WTC11 (cell line): ENCODE results near the gene HSD17B14. TPM values are rescaled to one million over a fixed set of nuclear protein-coding genes. Genes with fewer than 3 reads are reported as not detected.

Experiments used
- ATAC-seq: fragments of 200-7000 bp; cut with Tn5 transposase; 2 replicates; pipeline ENCODE4 v1.10.0; 2021; ENCODE audit warnings: mild to moderate bottlenecking, moderate library complexity
- CTCF ChIA-PET: fragments of 300-600 bp; sonication (Branson Sonifier 250); formaldehyde crosslinking; loops from one replicate; lab custom pipeline; 2021; ENCODE audit warnings: antibody characterized with exemption; lab: Charles Lee
- POLR2A ChIA-PET: fragments of 350-600 bp; sonication (Branson Sonifier 250); formaldehyde crosslinking; loops from one replicate; lab custom pipeline; 2021; ENCODE audit warnings: antibody characterized with exemption; lab: Charles Lee
- DNase-seq: peaks from one replicate; pipeline ENCODE4 v3.0.0; 2021; ENCODE audit warnings: low spot score
- H3K27ac Mint-ChIP-seq: 2 replicates; pipeline ENCODE4 v1.8.0; 2021; ENCODE audit warnings: mixed read lengths
- H3K27me3 Mint-ChIP-seq: 2 replicates; pipeline ENCODE4 v1.8.0; 2021; ENCODE audit warnings: low read depth, mild to moderate bottlenecking, moderate library complexity, mixed read lengths
- H3K36me3 Mint-ChIP-seq: 2 replicates; pipeline ENCODE4 v1.8.0; 2021; ENCODE audit warnings: mixed read lengths
- H3K4me1 Mint-ChIP-seq: 2 replicates; pipeline ENCODE4 v1.8.0; 2022; ENCODE audit warnings: mixed read lengths
- H3K4me3 Mint-ChIP-seq: 2 replicates; pipeline ENCODE4 v1.8.0; 2021; ENCODE audit warnings: mild to moderate bottlenecking, moderate library complexity, mixed read lengths
- H3K9me3 Mint-ChIP-seq: 2 replicates; pipeline ENCODE4 v1.8.0; 2021; ENCODE audit warnings: mixed read lengths
- ARID4B ChIP-seq: sonication (generic); formaldehyde crosslinking; IDR thresholded peaks from 2 replicates; pipeline ENCODE4 v1.8.0; 2023; ENCODE audit warnings: missing genetic modification reagents, mild to moderate bottlenecking, borderline replicate concordance
- CTCF ChIP-seq: fragments of 200-600 bp; IDR thresholded peaks from 2 replicates; pipeline ENCODE4 v1.8.0; 2022; ENCODE audit warnings: antibody characterized with exemption
- ELF4 ChIP-seq: sonication (generic); formaldehyde crosslinking; IDR thresholded peaks from 2 replicates; pipeline ENCODE4 v1.8.1; 2022; ENCODE audit warnings: low read depth, mild to moderate bottlenecking, moderate library complexity, missing genetic modification reagents
- ESRRA ChIP-seq: sonication (generic); formaldehyde crosslinking; IDR thresholded peaks from 2 replicates; pipeline ENCODE4 v1.8.1; 2022; ENCODE audit warnings: mild to moderate bottlenecking, missing genetic modification reagents, borderline replicate concordance
- ETV6 ChIP-seq: sonication (generic); formaldehyde crosslinking; IDR thresholded peaks from 2 replicates; pipeline ENCODE4 v1.8.1; 2022; ENCODE audit warnings: mild to moderate bottlenecking, missing genetic modification reagents
- GRHL2 ChIP-seq: fragments of 250-450 bp; sonication (Bioruptor Pico); IDR thresholded peaks from 2 replicates; pipeline ENCODE4 v1.8.0; 2022; ENCODE audit warnings: mild to moderate bottlenecking, moderate library complexity; ENCODE audit not compliant: insufficient replicate concordance, severe bottlenecking
- IRF1 ChIP-seq: sonication (generic); formaldehyde crosslinking; IDR thresholded peaks from 2 replicates; pipeline ENCODE4 v1.8.0; 2023; ENCODE audit warnings: missing genetic modification reagents
- IRF2 ChIP-seq: sonication (generic); formaldehyde crosslinking; IDR thresholded peaks from 2 replicates; pipeline ENCODE4 v1.8.0; 2022; ENCODE audit warnings: low read depth, missing genetic modification reagents, borderline replicate concordance
- MXD4 ChIP-seq: fragments of 250-450 bp; sonication (Bioruptor Pico); IDR thresholded peaks from 2 replicates; pipeline ENCODE4 v1.8.0; 2021; ENCODE audit warnings: mild to moderate bottlenecking, moderate library complexity, borderline replicate concordance
- NFATC4 ChIP-seq: fragments of 250-450 bp; sonication (Bioruptor Pico); IDR thresholded peaks from 2 replicates; pipeline ENCODE4 v1.9.0; 2021; ENCODE audit warnings: mild to moderate bottlenecking
- OVOL2 ChIP-seq: fragments of 250-450 bp; sonication (Bioruptor Pico); IDR thresholded peaks from 2 replicates; pipeline ENCODE4 v1.9.0; 2021; ENCODE audit warnings: mild to moderate bottlenecking, borderline replicate concordance
- RORB ChIP-seq: fragments of 250-450 bp; sonication (Bioruptor Pico); IDR thresholded peaks from 2 replicates; pipeline ENCODE4 v1.9.0; 2021; ENCODE audit warnings: mild to moderate bottlenecking
- SMAD4 ChIP-seq: sonication (generic); formaldehyde crosslinking; IDR thresholded peaks from 2 replicates; pipeline ENCODE4 v1.8.0; 2022; ENCODE audit warnings: mild to moderate bottlenecking, missing genetic modification reagents
- SP1 ChIP-seq: sonication (generic); formaldehyde crosslinking; conservative IDR thresholded peaks from 2 replicates; pipeline ENCODE4 v1.8.1; 2022; ENCODE audit warnings: missing genetic modification reagents
- STAT6 ChIP-seq: sonication (generic); formaldehyde crosslinking; conservative IDR thresholded peaks from 2 replicates; pipeline ENCODE4 v1.8.1; 2023; ENCODE audit warnings: mild to moderate bottlenecking, low read depth, missing genetic modification reagents, moderate library complexity
- ZNF138 ChIP-seq: sonication (generic); formaldehyde crosslinking; conservative IDR thresholded peaks from 2 replicates; pipeline ENCODE4 v1.8.1; 2022; ENCODE audit warnings: mild to moderate bottlenecking, moderate library complexity, missing genetic modification reagents
- ZNF263 ChIP-seq: sonication (generic); formaldehyde crosslinking; IDR thresholded peaks from 2 replicates; pipeline ENCODE4 v1.8.1; 2022; ENCODE audit warnings: low read depth, mild to moderate bottlenecking, moderate library complexity, missing genetic modification reagents
- ZNF396 ChIP-seq: fragments of 250-450 bp; sonication (Bioruptor Pico); IDR thresholded peaks from 2 replicates; pipeline ENCODE4 v1.8.0; 2021; ENCODE audit warnings: mild to moderate bottlenecking, moderate library complexity, borderline replicate concordance
- ZNF425 ChIP-seq: fragments of 250-450 bp; sonication (Bioruptor Pico); conservative IDR thresholded peaks from 2 replicates; pipeline ENCODE4 v1.9.0; 2021; ENCODE audit warnings: mild to moderate bottlenecking
- ZNF532 ChIP-seq: fragments of 250-450 bp; sonication (Bioruptor Pico); IDR thresholded peaks from 2 replicates; pipeline ENCODE4 v1.9.0; 2021; ENCODE audit warnings: mild to moderate bottlenecking, borderline replicate concordance
- total RNA-seq: library from RNA; stranded (reverse); gene quantifications from 3 replicates; pipeline ENCODE4 v1.2.3, GENCODE V29; 2021

Gene HSD17B14
- total RNA-seq, 1 experiment from 2014 or later, result 11.4 TPM

GRCh38 chr19:48853483-48853882, 17.2 kb upstream of the HSD17B14 start (continued):
- TF ChIP-seq STAT6 (CRISPR knock-in tag), result no peak
- no peak for TF ChIP-seq SP1
- TF ChIP-seq ESRRA, result no peak
- no peak for TF ChIP-seq RORB (CRISPR knock-in tag)
- no peak for TF ChIP-seq MXD4 (CRISPR knock-in tag)
- no peak for TF ChIP-seq GRHL2 (CRISPR knock-in tag)
- TF ChIP-seq OVOL2 (CRISPR knock-in tag), result no peak
- TF ChIP-seq ZNF532 (CRISPR knock-in tag), result no peak
- no peak for TF ChIP-seq IRF2 (CRISPR knock-in tag)

- ChIA-PET CTCF (interaction anchor here (1.0 kb wide), 1 partner anchor 10 kb away, joined by 5 read pairs; no protein-coding TSS in a partner anchor), POLR2A (no interaction called here)
- Mint-ChIP-seq H3K27me3 (no peaks in the 10 kb centered on the region), H3K9me3 (no peaks in the 10 kb centered on the region), H3K4me3 (no peak overlapping the region), H3K27ac (no peak overlapping the region), H3K4me1 (no peaks in the 10 kb centered on the region), H3K36me3 (no peaks in the 10 kb centered on the region)
- no peak for TF ChIP-seq CTCF
- no peak for TF ChIP-seq ELF4 (CRISPR knock-in tag)
- no peak for TF ChIP-seq ZNF263
- no peak for TF ChIP-seq ARID4B
- no peak for TF ChIP-seq SMAD4
- no peak for TF ChIP-seq ZNF396 (CRISPR knock-in tag)
- no peak for TF ChIP-seq IRF2 (CRISPR knock-in tag)
- TF ChIP-seq ZNF425 (CRISPR knock-in tag), result no peak
- TF ChIP-seq ZNF138 (CRISPR knock-in tag), result no peak
- no peak for TF ChIP-seq NFATC4
- no peak for TF ChIP-seq IRF1
- no peak for TF ChIP-seq ETV6 (CRISPR knock-in tag)
- ATAC-seq (no peak; the same call in 1 of the 2 replicates), DNase-seq (no peak)
Observed at GRCh38 chr19:48852292-48852691, 16.0 kb upstream of the HSD17B14 start.
